NB4 (cell line): ENCODE results near the gene DCTD.

ENCODE experiments used
- MYC ChIP-seq: IDR thresholded peaks from 2 replicates; pipeline ENCODE4 v1.6.1; 2011; ENCODE audit warnings: low read depth, low read length
- POLR2A ChIP-seq: IDR thresholded peaks from 2 replicates; pipeline ENCODE4 v1.6.1; 2011; ENCODE audit warnings: mild to moderate bottlenecking; ENCODE audit not compliant: insufficient read length; ENCODE audit errors: extremely low read depth
- TF ChIP-seq, protein P1 (sequence below): IDR thresholded peaks from one replicate; pipeline ENCODE4 v1.5.1; 2012; ENCODE audit warnings: low read depth, low read length
- TF ChIP-seq, protein P2 (sequence below): IDR thresholded peaks from 2 replicates; pipeline ENCODE4 v1.6.1; 2011; ENCODE audit warnings: low read depth, low read length

DNA sequence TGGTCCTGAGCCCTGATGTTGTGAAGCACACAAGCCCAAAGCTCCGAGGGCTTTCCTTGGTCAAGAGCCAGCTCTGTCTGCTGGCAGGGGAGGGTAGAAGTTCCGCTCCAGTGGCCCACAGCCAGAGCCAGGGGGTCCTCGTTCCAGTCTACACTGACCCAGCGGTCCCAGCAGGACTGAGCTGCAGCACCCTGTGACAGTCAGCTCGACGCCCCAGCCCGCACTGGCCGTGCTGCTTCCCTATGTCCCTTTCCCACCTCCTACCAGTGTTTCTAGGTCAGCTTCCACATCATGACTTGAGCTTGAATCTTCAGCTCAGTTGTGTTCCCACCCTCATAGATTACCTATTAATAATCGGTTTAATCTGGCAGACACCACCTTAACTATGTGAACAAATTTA, 22.5 kb upstream of the DCTD start:
- TF ChIP-seq, protein P1, sequence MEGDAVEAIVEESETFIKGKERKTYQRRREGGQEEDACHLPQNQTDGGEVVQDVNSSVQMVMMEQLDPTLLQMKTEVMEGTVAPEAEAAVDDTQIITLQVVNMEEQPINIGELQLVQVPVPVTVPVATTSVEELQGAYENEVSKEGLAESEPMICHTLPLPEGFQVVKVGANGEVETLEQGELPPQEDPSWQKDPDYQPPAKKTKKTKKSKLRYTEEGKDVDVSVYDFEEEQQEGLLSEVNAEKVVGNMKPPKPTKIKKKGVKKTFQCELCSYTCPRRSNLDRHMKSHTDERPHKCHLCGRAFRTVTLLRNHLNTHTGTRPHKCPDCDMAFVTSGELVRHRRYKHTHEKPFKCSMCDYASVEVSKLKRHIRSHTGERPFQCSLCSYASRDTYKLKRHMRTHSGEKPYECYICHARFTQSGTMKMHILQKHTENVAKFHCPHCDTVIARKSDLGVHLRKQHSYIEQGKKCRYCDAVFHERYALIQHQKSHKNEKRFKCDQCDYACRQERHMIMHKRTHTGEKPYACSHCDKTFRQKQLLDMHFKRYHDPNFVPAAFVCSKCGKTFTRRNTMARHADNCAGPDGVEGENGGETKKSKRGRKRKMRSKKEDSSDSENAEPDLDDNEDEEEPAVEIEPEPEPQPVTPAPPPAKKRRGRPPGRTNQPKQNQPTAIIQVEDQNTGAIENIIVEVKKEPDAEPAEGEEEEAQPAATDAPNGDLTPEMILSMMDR: no peak
- TF ChIP-seq POLR2A (no peak), MYC (no peak)
- TF ChIP-seq, protein P2, sequence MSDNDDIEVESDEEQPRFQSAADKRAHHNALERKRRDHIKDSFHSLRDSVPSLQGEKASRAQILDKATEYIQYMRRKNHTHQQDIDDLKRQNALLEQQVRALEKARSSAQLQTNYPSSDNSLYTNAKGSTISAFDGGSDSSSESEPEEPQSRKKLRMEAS: no peak
